ENCODE data around the gene ASPHD1. TPM values are rescaled to one million over a fixed set of nuclear protein-coding genes. Genes with fewer than 3 reads are reported as not detected.

The ASPHD1 gene
- polyA plus RNA-seq, 1 of the 3 experiments (the other 2 are of a cell fraction) = 35.1 TPM

GRCh38 chr16:29922986-29923501, 22.8 kb downstream of the ASPHD1 start:
- Histone ChIP-seq H3K9me2 (no peaks in the 10 kb centered on the region), H3K27me3 (ENCODE audit: insufficient read depth) (no peaks in the 10 kb centered on the region), H3K4me1 (ENCODE audit: control insufficient read depth in 1 of 2, insufficient read depth in 2 of 2, low read depth in 1 of 2, low read length in 1 of 2) (peaks cover 15% of the 10 kb centered on the region in 2 experiments; a peak in 3 of 4 replicates), H2AFZ (ENCODE audit: low read depth) (no peak overlapping the region), H3F3A (replicated peaks; ENCODE audit: insufficient read depth) (peaks cover 8% of the 10 kb centered on the region), H3K27ac (ENCODE audit: low read depth in 2 of 2, low read length in 1 of 2) (no peak overlapping the region), H3K9me3 (no peaks in the 10 kb centered on the region), H3K4me2 (no peak overlapping the region), H3K36me3 (replicated peaks in 1 of 2; ENCODE audit: control insufficient read depth in 1 of 2, insufficient read depth in 2 of 2, low read length in 1 of 2) (peaks cover 28 to 30% of the 10 kb centered on the region in 2 experiments), H4K20me1 (ENCODE audit: insufficient read depth) (no peaks in the 10 kb centered on the region; the same call in 1 of the 2 replicates), H3K4me3 (ENCODE audit: low read depth in 2 of 2, low read length in 1 of 2) (no peak overlapping the region), H3K79me2 (ENCODE audit: insufficient read depth) (peaks cover 76% of the 10 kb centered on the region), H3K9ac (no peak overlapping the region)
- TF ChIP-seq, protein P1, sequence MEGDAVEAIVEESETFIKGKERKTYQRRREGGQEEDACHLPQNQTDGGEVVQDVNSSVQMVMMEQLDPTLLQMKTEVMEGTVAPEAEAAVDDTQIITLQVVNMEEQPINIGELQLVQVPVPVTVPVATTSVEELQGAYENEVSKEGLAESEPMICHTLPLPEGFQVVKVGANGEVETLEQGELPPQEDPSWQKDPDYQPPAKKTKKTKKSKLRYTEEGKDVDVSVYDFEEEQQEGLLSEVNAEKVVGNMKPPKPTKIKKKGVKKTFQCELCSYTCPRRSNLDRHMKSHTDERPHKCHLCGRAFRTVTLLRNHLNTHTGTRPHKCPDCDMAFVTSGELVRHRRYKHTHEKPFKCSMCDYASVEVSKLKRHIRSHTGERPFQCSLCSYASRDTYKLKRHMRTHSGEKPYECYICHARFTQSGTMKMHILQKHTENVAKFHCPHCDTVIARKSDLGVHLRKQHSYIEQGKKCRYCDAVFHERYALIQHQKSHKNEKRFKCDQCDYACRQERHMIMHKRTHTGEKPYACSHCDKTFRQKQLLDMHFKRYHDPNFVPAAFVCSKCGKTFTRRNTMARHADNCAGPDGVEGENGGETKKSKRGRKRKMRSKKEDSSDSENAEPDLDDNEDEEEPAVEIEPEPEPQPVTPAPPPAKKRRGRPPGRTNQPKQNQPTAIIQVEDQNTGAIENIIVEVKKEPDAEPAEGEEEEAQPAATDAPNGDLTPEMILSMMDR (IDR thresholded peaks at IDR 0.05) = no peak
- TF ChIP-seq REST (IDR thresholded peaks at IDR 0.05; ENCODE audit: low read depth, low read length) = no peak
- TF ChIP-seq RXRA (IDR thresholded peaks at IDR 0.05; ENCODE audit: borderline replicate concordance, low read depth) = no peak
- no peak for TF ChIP-seq SMC3 (IDR thresholded peaks at IDR 0.05; ENCODE audit: low read depth, low read length)
- TF ChIP-seq SIN3A (IDR thresholded peaks at IDR 0.05; ENCODE audit: borderline replicate concordance, low read depth, low read length) = no peak
- TF ChIP-seq POLR2AphosphoS5 (IDR thresholded peaks at IDR 0.05; ENCODE audit: low read depth, low read length) = no peak
- TF ChIP-seq EZH2phosphoT487 (IDR thresholded peaks at IDR 0.05; ENCODE audit: borderline replicate concordance, low read depth) = no peak
- TF ChIP-seq FOXM1 (IDR thresholded peaks at IDR 0.05; ENCODE audit: low read depth) = no peak
- no peak for TF ChIP-seq RFX5 (IDR thresholded peaks at IDR 0.05; ENCODE audit: low read length)
- no peak for TF ChIP-seq JUND (IDR thresholded peaks at IDR 0.05)
- no peak for TF ChIP-seq IRF3 (IDR thresholded peaks at IDR 0.05; ENCODE audit: low read depth, low read length)
- TF ChIP-seq, protein P2, sequence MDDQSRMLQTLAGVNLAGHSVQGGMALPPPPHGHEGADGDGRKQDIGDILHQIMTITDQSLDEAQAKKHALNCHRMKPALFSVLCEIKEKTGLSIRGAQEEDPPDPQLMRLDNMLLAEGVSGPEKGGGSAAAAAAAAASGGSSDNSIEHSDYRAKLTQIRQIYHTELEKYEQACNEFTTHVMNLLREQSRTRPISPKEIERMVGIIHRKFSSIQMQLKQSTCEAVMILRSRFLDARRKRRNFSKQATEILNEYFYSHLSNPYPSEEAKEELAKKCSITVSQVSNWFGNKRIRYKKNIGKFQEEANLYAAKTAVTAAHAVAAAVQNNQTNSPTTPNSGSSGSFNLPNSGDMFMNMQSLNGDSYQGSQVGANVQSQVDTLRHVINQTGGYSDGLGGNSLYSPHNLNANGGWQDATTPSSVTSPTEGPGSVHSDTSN (IDR thresholded peaks at IDR 0.05) = no peak
- no peak for TF ChIP-seq GABPA (IDR thresholded peaks at IDR 0.05; ENCODE audit: low read depth)
- no peak for TF ChIP-seq MEF2A (IDR thresholded peaks at IDR 0.05; ENCODE audit: borderline replicate concordance, low read depth)
- TF ChIP-seq, protein P3, sequence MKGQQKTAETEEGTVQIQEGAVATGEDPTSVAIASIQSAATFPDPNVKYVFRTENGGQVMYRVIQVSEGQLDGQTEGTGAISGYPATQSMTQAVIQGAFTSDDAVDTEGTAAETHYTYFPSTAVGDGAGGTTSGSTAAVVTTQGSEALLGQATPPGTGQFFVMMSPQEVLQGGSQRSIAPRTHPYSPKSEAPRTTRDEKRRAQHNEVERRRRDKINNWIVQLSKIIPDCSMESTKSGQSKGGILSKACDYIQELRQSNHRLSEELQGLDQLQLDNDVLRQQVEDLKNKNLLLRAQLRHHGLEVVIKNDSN (IDR thresholded peaks at IDR 0.05; ENCODE audit: borderline replicate concordance, low read depth) = no peak
- TF ChIP-seq GATA2 (CRISPR knock-in tag; IDR thresholded peaks at IDR 0.05) = no peak
- TF ChIP-seq ZBTB33 (IDR thresholded peaks at IDR 0.05; ENCODE audit: borderline replicate concordance, low read depth) = no peak
- TF ChIP-seq TCF12 (IDR thresholded peaks at IDR 0.05) = no peak
- TF ChIP-seq FOXJ3 (CRISPR knock-in tag; IDR thresholded peaks at IDR 0.05) = no peak
- TF ChIP-seq, protein P4, sequence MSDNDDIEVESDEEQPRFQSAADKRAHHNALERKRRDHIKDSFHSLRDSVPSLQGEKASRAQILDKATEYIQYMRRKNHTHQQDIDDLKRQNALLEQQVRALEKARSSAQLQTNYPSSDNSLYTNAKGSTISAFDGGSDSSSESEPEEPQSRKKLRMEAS (IDR thresholded peaks at IDR 0.05; ENCODE audit: low read depth) = no peak
- no peak for DNase-seq
- POLR2A ChIA-PET = interaction anchor here (0.9 kb wide), 1 partner anchor 38 kb away, joined by 3 read pairs; no protein-coding TSS in a partner anchor
- 94% methylated on average over 9 of the region's 12 CpGs for WGBS (ENCODE audit: low lambda C conversion rate)
- CTCF ChIA-PET = interaction anchor here (0.6 to 1.6 kb wide), 5 partner anchors 9 to 109 kb away, joined by 3 to 5 read pairs (median 4); no protein-coding TSS in a partner anchor

Measured in SK-N-SH (cell line).